Central memory CD4-positive, alpha-beta T cell (primary cell): ENCODE data around the gene BCL2.

Experiments used
- DNase-seq: peaks from one replicate; pipeline ENCODE4 v3.0.0; 2022

Gene BCL2

GRCh38 chr18:63326011-63326410, 6.4 kb upstream of the BCL2 start:
- DNase-seq: no peak

GRCh38 chr18:63325086-63325686, 5.6 kb upstream of the BCL2 start:
- DNase-seq: no peak

- DNase-seq: peak; percentile 56
These were observed 3.5 kb upstream of the BCL2 start for GRCh38 chr18:63322908-63323634.

- no peak for DNase-seq
These were observed 2.6 kb upstream of the BCL2 start for GRCh38 chr18:63322206-63322605.

- DNase-seq: no peak
These were observed 1.7 kb upstream of the BCL2 start for GRCh38 chr18:63321291-63321690.

- DNase-seq: no peak
These were observed 1.4 kb upstream of the BCL2 start for GRCh38 chr18:63320975-63321265.

- DNase-seq: peak; percentile 92
These were observed 780 bp upstream of the BCL2 start for GRCh38 chr18:63320123-63320974.

GRCh38 chr18:63318889-63319382, 633 bp downstream of the BCL2 start:
- no peak for DNase-seq

- DNase-seq: peak; percentile 81
These were observed 1.3 kb downstream of the BCL2 start for GRCh38 chr18:63317982-63318888.

- DNase-seq: no peak
These were observed 2.0 kb downstream of the BCL2 start for GRCh38 chr18:63317556-63317946.

- no peak for DNase-seq
These were observed 2.7 kb downstream of the BCL2 start for GRCh38 chr18:63316612-63317555.

- DNase-seq: no peak
These were observed 3.7 kb downstream of the BCL2 start for GRCh38 chr18:63315876-63316275.

- DNase-seq: no peak
These were observed 4.4 kb downstream of the BCL2 start for GRCh38 chr18:63315131-63315662.

GRCh38 chr18:63314062-63314790, 5.3 kb downstream of the BCL2 start:
- no peak for DNase-seq

GRCh38 chr18:63313396-63313917, 6.1 kb downstream of the BCL2 start:
- no peak for DNase-seq

GRCh38 chr18:63312737-63313395, 6.7 kb downstream of the BCL2 start:
- no peak for DNase-seq

- no peak for DNase-seq
These were observed 7.6 kb downstream of the BCL2 start for GRCh38 chr18:63312019-63312409.

GRCh38 chr18:63311118-63312018, 8.2 kb downstream of the BCL2 start:
- no peak for DNase-seq

GRCh38 chr18:63309422-63309821, 10.1 kb downstream of the BCL2 start:
- peak; percentile 36 for DNase-seq
